A549 (cell line): ENCODE results near the gene PDZD2. TPM values are rescaled to one million over a fixed set of nuclear protein-coding genes. Genes with fewer than 3 reads are reported as not detected.

Experiments
- ATAC-seq, 2 experiments: fragments of 200-7000 bp in 1 of 2; fragments of >200 bp in 1 of 2; cut with Nextera tagmentation in 1 of 2; cut with Tn5 transposase in 1 of 2; 3 replicates each; pipeline versions ENCODE4 v1.8.0 to v1.9.1; 2018 to 2020; ENCODE audit warnings: mild to moderate bottlenecking in 1 of 2, moderate library complexity in 1 of 2
- CTCF ChIA-PET: fragments of 300-600 bp; sonication (Branson Sonifier 250); formaldehyde crosslinking; extraction: SDS; loops from one replicate; lab custom pipeline; 2021; ENCODE audit warnings: antibody characterized with exemption, inconsistent platforms; lab: Yijun Ruan, JAX
- POLR2A ChIA-PET: fragments of 350-600 bp; formaldehyde crosslinking; extraction: SDS; loops from one replicate; lab custom pipeline; 2021; ENCODE audit warnings: antibody characterized with exemption, inconsistent platforms; lab: Yijun Ruan, JAX
- DNase-seq, 2 experiments: peaks; one replicate each; pipeline versions ENCODE4 v3.0.0 to v3.0.0-alpha.2; 2011 to 2016; ENCODE audit warnings: low read depth in 1 of 2, low spot score in 1 of 2
- FAIRE-seq: peaks from 2 replicates; lab custom pipeline; 2011; peaks lifted over from hg19 to GRCh38; lab: Jason Lieb, UNC
- H3K27ac ChIP-seq, 2 experiments: fragments of >200 bp; sonication (Bioruptor Twin); formaldehyde crosslinking; 3 replicates each; pipeline ENCODE4 v1.5.1; 2016 to 2017
- H3K4me1 ChIP-seq: fragments of >200 bp; sonication (Bioruptor Twin); formaldehyde crosslinking; 3 replicates; pipeline ENCODE4 v1.6.1; 2016
- H3K4me2 ChIP-seq: fragments of >200 bp; sonication (Bioruptor Twin); formaldehyde crosslinking; 3 replicates; pipeline ENCODE4 v1.6.1; 2016
- H3K4me3 ChIP-seq: fragments of >200 bp; sonication (Bioruptor Twin); formaldehyde crosslinking; 3 replicates; pipeline ENCODE4 v1.5.1; 2016
- H3K9me3 ChIP-seq: fragments of >200 bp; sonication (Bioruptor Twin); formaldehyde crosslinking; 3 replicates; pipeline ENCODE4 v1.6.1; 2016
- BHLHE40 ChIP-seq: IDR thresholded peaks from 2 replicates; pipeline ENCODE4 v1.6.1; 2012; ENCODE audit warnings: low read depth, low read length, inconsistent platforms
- CBX2 ChIP-seq: fragments of 200-600 bp; sonication (generic); IDR thresholded peaks from 2 replicates; pipeline ENCODE4 v1.6.1; 2016; ENCODE audit warnings: low read depth, mild to moderate bottlenecking, borderline replicate concordance
- FOXS1 ChIP-seq: fragments of 250-450 bp; sonication (Bioruptor Pico); IDR thresholded peaks from 2 replicates; pipeline ENCODE4 v1.5.0; 2020; ENCODE audit warnings: mild to moderate bottlenecking, moderate library complexity
- HOXA7 ChIP-seq: fragments of 250-450 bp; sonication (Bioruptor Pico); IDR thresholded peaks from 2 replicates; pipeline ENCODE4 v1.5.0; 2020; ENCODE audit warnings: mild to moderate bottlenecking, moderate library complexity
- HOXB13 ChIP-seq: fragments of 250-450 bp; sonication (Bioruptor Pico); IDR thresholded peaks from 2 replicates; pipeline ENCODE4 v1.5.0; 2020; ENCODE audit warnings: low read depth, mild to moderate bottlenecking, moderate library complexity
- HOXB5 ChIP-seq: fragments of 250-450 bp; sonication (Bioruptor Pico); IDR thresholded peaks from 2 replicates; pipeline ENCODE4 v1.5.0; 2020; ENCODE audit warnings: mild to moderate bottlenecking, moderate library complexity
- KDM1A ChIP-seq: fragments of 200-600 bp; sonication (generic); IDR thresholded peaks from 2 replicates; pipeline ENCODE4 v1.6.1; 2016; ENCODE audit warnings: low read depth, mild to moderate bottlenecking
- MYC ChIP-seq: IDR thresholded peaks from 2 replicates; pipeline ENCODE4 v1.6.1; 2012; ENCODE audit warnings: mild to moderate bottlenecking, inconsistent platforms, low read length, improper control_type of control experiment, borderline replicate concordance
- NFE2L2 ChIP-seq: fragments of 150-350 bp; conservative IDR thresholded peaks from 2 replicates; pipeline ENCODE4 v1.6.1; 2014; ENCODE audit warnings: low read length
- RAD21 ChIP-seq, 2 experiments: fragments of >200 bp in 1 of 2; sonication (Bioruptor Twin) in 1 of 2; formaldehyde crosslinking in 1 of 2; IDR thresholded peaks in 1 of 2; conservative IDR thresholded peaks in 1 of 2; 2 replicates in 1 of 2; 3 replicates in 1 of 2; pipeline ENCODE4 v1.6.1; 2012 to 2018; ENCODE audit warnings: inconsistent platforms in 1 of 2
- RCOR1 ChIP-seq: fragments of 150-350 bp; IDR thresholded peaks from 2 replicates; pipeline ENCODE4 v1.6.1; 2014; ENCODE audit warnings: antibody characterized with exemption, low read length, low read depth
- RNF2 ChIP-seq: fragments of 200-600 bp; sonication (generic); IDR thresholded peaks from 2 replicates; pipeline ENCODE4 v1.6.1; 2016; ENCODE audit warnings: low read depth, mild to moderate bottlenecking, antibody characterized with exemption, moderate library complexity, borderline replicate concordance
- SREBF2 ChIP-seq: fragments of 450-650 bp; IDR thresholded peaks from 2 replicates; pipeline ENCODE4 v1.6.1; 2014; ENCODE audit warnings: mild to moderate bottlenecking, moderate library complexity
- TFCP2L1 ChIP-seq: fragments of 250-450 bp; sonication (Bioruptor Pico); IDR thresholded peaks from 2 replicates; pipeline ENCODE4 v1.5.0; 2021; ENCODE audit warnings: mild to moderate bottlenecking
- TP53 ChIP-seq: fragments of 250-450 bp; sonication (Bioruptor Pico); IDR thresholded peaks from 2 replicates; pipeline ENCODE4 v1.5.0; 2021; ENCODE audit warnings: mild to moderate bottlenecking, moderate library complexity
- USF2 ChIP-seq: fragments of 450-650 bp; IDR thresholded peaks from 2 replicates; pipeline ENCODE4 v1.6.1; 2014; ENCODE audit warnings: antibody characterized with exemption
- ZSCAN20 ChIP-seq: fragments of 250-450 bp; sonication (Bioruptor Pico); IDR thresholded peaks from 2 replicates; pipeline ENCODE4 v1.8.0; 2022; ENCODE audit warnings: mild to moderate bottlenecking, moderate library complexity
- WGBS: methylation state at CpG from one replicate; pipeline ENCODE4 v1.1.6; 2017; ENCODE audit errors: missing lambda C conversion rate; 5-methylcytosine and 5-hydroxymethylcytosine counted together
- polyA plus RNA-seq, 4 experiments: library from polyadenylated mRNA; depleted of rRNA in 3 of 4; stranded (reverse); fragments of >200 nt; fragmentation: RNase III in 1 of 4; extraction: RNeasy Plus Mini Kit Qiagen cat#74134 plus additional on column Dnase treatment in 1 of 4; gene quantifications; 2 replicates in 3 of 4; 3 replicates in 1 of 4; pipeline ENCODE4 v1.2.3, GENCODE V29; 2011 to 2017
- TF ChIP-seq, protein P1 (sequence below): fragments of >200 bp; sonication (Bioruptor Twin); formaldehyde crosslinking; IDR thresholded peaks from 3 replicates; pipeline ENCODE4 v1.5.1; 2016
- TF ChIP-seq, protein P2 (sequence below): fragments of >200 bp; sonication (Bioruptor Twin); formaldehyde crosslinking; IDR thresholded peaks from 3 replicates; pipeline ENCODE4 v1.6.1; 2016
- TF ChIP-seq, protein P3 (sequence below): fragments of 250-450 bp; sonication (Bioruptor Pico); IDR thresholded peaks from 2 replicates; pipeline ENCODE4 v1.5.0; 2021; ENCODE audit warnings: mild to moderate bottlenecking, moderate library complexity, borderline replicate concordance
- TF ChIP-seq, protein P4 (sequence below): fragments of 150-350 bp; IDR thresholded peaks from 2 replicates; pipeline ENCODE4 v1.6.1; 2014; ENCODE audit warnings: low read depth, mild to moderate bottlenecking, low read length
- TF ChIP-seq, protein P5 (sequence below): IDR thresholded peaks from 2 replicates; pipeline ENCODE4 v1.6.1; 2012; ENCODE audit warnings: low read depth, borderline replicate concordance

The PDZD2 gene
- polyA plus RNA-seq, 2 of the 4 experiments (the other 2 are of a cell fraction): 0.06 to 0.09 TPM

DNA sequence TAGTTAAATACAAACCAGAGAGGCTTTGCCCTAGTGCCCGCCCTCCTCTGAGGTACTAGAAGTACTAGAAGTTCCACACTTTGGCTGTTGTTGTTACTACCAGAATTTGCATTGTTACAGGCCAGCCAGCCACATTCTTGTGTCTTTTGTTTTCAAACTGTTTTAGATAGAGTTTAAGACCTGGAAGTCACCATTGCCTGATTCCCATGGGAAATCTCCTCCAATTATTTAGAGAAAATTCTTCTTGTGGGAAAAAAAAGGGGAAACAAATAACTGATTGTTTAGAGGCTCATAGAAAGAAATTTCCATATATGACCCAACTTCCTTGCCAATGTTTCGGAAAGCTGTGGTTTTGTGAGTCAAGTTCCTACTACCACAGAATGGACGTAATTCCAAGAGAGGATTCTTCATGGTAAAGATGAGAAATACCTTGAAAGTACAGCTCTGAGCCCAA is 282.9 kb downstream of the PDZD2 start:
- no peak for FAIRE-seq
- H3K4me3 ChIP-seq: no peak overlapping the region
- POLR2A ChIA-PET: no interaction called here

GRCh38 chr5:31924005-31924404 is 285.1 kb downstream of the PDZD2 start:
- H3K4me3 ChIP-seq: no peak overlapping the region
- POLR2A ChIA-PET: no interaction called here
- ATAC-seq (no peak), FAIRE-seq (no peak), DNase-seq (no peak)
- no peaks in the 10 kb centered on the region for H3K9me3 ChIP-seq
- CTCF ChIA-PET: interaction anchor here (1.6 to 5.8 kb wide), 2 partner anchors 153 to 169 kb away, joined by 4 to 23 read pairs; no protein-coding TSS in a partner anchor
- no peaks in the 10 kb centered on the region for H3K4me1 ChIP-seq
- H3K4me2 ChIP-seq: no peak overlapping the region
- WGBS: 72% methylated on average over 5 of the region's 5 CpGs
- no peak overlapping the region for H3K27ac ChIP-seq
- no peak for TF ChIP-seq NFE2L2

More for the DNA sequence above, 282.9 kb downstream of the PDZD2 start:
- no peak overlapping the region for H3K4me2 ChIP-seq
- no peaks in the 10 kb centered on the region for H3K4me1 ChIP-seq
- ATAC-seq (no peak), DNase-seq (no peak)
- no peaks in the 10 kb centered on the region for H3K9me3 ChIP-seq
- TF ChIP-seq MYC (no peak), RCOR1 (no peak), HOXB13 (CRISPR knock-in tag) (no peak), KDM1A (no peak), HOXB5 (CRISPR knock-in tag) (no peak), RNF2 (no peak), ZSCAN20 (CRISPR knock-in tag) (no peak), TFCP2L1 (CRISPR knock-in tag) (no peak), BHLHE40 (no peak)
- TF ChIP-seq, protein P1, sequence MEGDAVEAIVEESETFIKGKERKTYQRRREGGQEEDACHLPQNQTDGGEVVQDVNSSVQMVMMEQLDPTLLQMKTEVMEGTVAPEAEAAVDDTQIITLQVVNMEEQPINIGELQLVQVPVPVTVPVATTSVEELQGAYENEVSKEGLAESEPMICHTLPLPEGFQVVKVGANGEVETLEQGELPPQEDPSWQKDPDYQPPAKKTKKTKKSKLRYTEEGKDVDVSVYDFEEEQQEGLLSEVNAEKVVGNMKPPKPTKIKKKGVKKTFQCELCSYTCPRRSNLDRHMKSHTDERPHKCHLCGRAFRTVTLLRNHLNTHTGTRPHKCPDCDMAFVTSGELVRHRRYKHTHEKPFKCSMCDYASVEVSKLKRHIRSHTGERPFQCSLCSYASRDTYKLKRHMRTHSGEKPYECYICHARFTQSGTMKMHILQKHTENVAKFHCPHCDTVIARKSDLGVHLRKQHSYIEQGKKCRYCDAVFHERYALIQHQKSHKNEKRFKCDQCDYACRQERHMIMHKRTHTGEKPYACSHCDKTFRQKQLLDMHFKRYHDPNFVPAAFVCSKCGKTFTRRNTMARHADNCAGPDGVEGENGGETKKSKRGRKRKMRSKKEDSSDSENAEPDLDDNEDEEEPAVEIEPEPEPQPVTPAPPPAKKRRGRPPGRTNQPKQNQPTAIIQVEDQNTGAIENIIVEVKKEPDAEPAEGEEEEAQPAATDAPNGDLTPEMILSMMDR: no peak
- TF ChIP-seq, protein P2, sequence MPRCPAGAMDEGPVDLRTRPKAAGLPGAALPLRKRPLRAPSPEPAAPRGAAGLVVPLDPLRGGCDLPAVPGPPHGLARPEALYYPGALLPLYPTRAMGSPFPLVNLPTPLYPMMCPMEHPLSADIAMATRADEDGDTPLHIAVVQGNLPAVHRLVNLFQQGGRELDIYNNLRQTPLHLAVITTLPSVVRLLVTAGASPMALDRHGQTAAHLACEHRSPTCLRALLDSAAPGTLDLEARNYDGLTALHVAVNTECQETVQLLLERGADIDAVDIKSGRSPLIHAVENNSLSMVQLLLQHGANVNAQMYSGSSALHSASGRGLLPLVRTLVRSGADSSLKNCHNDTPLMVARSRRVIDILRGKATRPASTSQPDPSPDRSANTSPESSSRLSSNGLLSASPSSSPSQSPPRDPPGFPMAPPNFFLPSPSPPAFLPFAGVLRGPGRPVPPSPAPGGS: no peak
- TF ChIP-seq, protein P3, sequence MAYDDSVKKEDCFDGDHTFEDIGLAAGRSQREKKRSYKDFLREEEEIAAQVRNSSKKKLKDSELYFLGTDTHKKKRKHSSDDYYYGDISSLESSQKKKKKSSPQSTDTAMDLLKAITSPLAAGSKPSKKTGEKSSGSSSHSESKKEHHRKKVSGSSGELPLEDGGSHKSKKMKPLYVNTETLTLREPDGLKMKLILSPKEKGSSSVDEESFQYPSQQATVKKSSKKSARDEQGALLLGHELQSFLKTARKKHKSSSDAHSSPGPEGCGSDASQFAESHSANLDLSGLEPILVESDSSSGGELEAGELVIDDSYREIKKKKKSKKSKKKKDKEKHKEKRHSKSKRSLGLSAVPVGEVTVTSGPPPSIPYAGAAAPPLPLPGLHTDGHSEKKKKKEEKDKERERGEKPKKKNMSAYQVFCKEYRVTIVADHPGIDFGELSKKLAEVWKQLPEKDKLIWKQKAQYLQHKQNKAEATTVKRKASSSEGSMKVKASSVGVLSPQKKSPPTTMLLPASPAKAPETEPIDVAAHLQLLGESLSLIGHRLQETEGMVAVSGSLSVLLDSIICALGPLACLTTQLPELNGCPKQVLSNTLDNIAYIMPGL (CRISPR knock-in tag): no peak
- 76% methylated on average over 3 of the region's 3 CpGs for WGBS
- no peak overlapping the region for H3K27ac ChIP-seq
- CTCF ChIA-PET: interaction anchor here (1.1 to 5.8 kb wide), 7 partner anchors 7 to 155 kb away, joined by 3 to 23 read pairs (median 3); no protein-coding TSS in a partner anchor

GRCh38 chr5:31931874-31932273 is 292.9 kb downstream of the PDZD2 start:
- CTCF ChIA-PET: interaction anchor here (0.6 to 1.8 kb wide), 3 partner anchors 10 to 161 kb away, joined by 3 to 11 read pairs (median 3); no protein-coding TSS in a partner anchor
- TF ChIP-seq RAD21 (conservative IDR thresholded peaks at IDR 0.05 in 1 of 2, IDR thresholded peaks at IDR 0.05 in 1 of 2) (no peak), HOXA7 (CRISPR knock-in tag) (no peak), TP53 (CRISPR knock-in tag) (no peak), CBX2 (no peak), FOXS1 (CRISPR knock-in tag) (no peak), SREBF2 (no peak), USF2 (no peak), HOXB13 (CRISPR knock-in tag) (no peak)
- TF ChIP-seq, protein P4, sequence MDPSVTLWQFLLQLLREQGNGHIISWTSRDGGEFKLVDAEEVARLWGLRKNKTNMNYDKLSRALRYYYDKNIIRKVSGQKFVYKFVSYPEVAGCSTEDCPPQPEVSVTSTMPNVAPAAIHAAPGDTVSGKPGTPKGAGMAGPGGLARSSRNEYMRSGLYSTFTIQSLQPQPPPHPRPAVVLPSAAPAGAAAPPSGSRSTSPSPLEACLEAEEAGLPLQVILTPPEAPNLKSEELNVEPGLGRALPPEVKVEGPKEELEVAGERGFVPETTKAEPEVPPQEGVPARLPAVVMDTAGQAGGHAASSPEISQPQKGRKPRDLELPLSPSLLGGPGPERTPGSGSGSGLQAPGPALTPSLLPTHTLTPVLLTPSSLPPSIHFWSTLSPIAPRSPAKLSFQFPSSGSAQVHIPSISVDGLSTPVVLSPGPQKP: no peak
- TF ChIP-seq, protein P1: no peak
- TF ChIP-seq, protein P5, sequence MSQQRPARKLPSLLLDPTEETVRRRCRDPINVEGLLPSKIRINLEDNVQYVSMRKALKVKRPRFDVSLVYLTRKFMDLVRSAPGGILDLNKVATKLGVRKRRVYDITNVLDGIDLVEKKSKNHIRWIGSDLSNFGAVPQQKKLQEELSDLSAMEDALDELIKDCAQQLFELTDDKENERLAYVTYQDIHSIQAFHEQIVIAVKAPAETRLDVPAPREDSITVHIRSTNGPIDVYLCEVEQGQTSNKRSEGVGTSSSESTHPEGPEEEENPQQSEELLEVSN: no peak

More at GRCh38 chr5:31931874-31932273, 292.9 kb downstream of the PDZD2 start:
- 61% methylated on average over 4 of the region's 4 CpGs for WGBS
- FAIRE-seq: no peak
- H3K9me3 ChIP-seq: no peaks in the 10 kb centered on the region
- POLR2A ChIA-PET: no interaction called here
- no peak overlapping the region for H3K4me3 ChIP-seq
- ATAC-seq: no peak
- 0 out of 3 replicates have a peak, but pooled peaks cover 5% of the 10 kb centered on the region for H3K4me1 ChIP-seq
- H3K4me2 ChIP-seq: no peak overlapping the region
- DNase-seq: no peak
- no peak overlapping the region; a peak in 1 of 6 replicates for H3K27ac ChIP-seq
